ENCODE data around the gene ZNF79.
A peak's percentile ranks its signal among the peaks of the same experiment; 100 is the strongest.

ZNF79 gene

GRCh38 chr9:127421057-127421456, 3.1 kb upstream of the ZNF79 start:
- H3K79me2 ChIP-seq (ENCODE audit: insufficient read depth, low read length): peaks cover 32% of the 10 kb centered on the region
- H3K36me3 ChIP-seq (ENCODE audit: low read length): no peaks in the 10 kb centered on the region
- no peaks in the 10 kb centered on the region for H3K9me3 ChIP-seq (ENCODE audit: insufficient read depth, low read length)
- no peak overlapping the region for H2AFZ ChIP-seq (ENCODE audit: low read depth, low read length, severe bottlenecking)
- H3K4me3 ChIP-seq (ENCODE audit: insufficient read depth, low read length, poor library complexity, severe bottlenecking): no peak overlapping the region
- no peaks in the 10 kb centered on the region for H4K20me1 ChIP-seq (ENCODE audit: low read depth, low read length)
- no peaks in the 10 kb centered on the region for H3K9me2 ChIP-seq (replicated peaks; ENCODE audit: insufficient read depth, low read length)
- no peak for TF ChIP-seq EZH2phosphoT487 (conservative IDR thresholded peaks at IDR 0.05; ENCODE audit: low read length)
- TF ChIP-seq CTCF (IDR thresholded peaks at IDR 0.05; ENCODE audit: insufficient read depth, low read length, poor library complexity, severe bottlenecking): no peak
- no peak overlapping the region for H3K4me2 ChIP-seq (ENCODE audit: low read depth, low read length, poor library complexity, severe bottlenecking)
- no peak overlapping the region for H3K9ac ChIP-seq (ENCODE audit: low read length)
- H3F3A ChIP-seq (ENCODE audit: insufficient read depth): no peaks in the 10 kb centered on the region
- no peaks in the 10 kb centered on the region for H3K27me3 ChIP-seq (ENCODE audit: low read length)
- no peak overlapping the region for H3K27ac ChIP-seq (ENCODE audit: low read depth, low read length)

- Histone ChIP-seq H3F3A (ENCODE audit: insufficient read depth) (no peaks in the 10 kb centered on the region), H3K4me2 (ENCODE audit: low read depth, low read length, poor library complexity, severe bottlenecking) (peak overlapping the region; percentile 84), H3K27me3 (ENCODE audit: low read length) (no peaks in the 10 kb centered on the region), H3K36me3 (ENCODE audit: low read length) (no peaks in the 10 kb centered on the region), H3K9me3 (ENCODE audit: insufficient read depth, low read length) (no peaks in the 10 kb centered on the region), H3K79me2 (ENCODE audit: insufficient read depth, low read length) (peaks cover 39% of the 10 kb centered on the region), H3K9ac (ENCODE audit: low read length) (peak overlapping the region; percentile 93), H2AFZ (ENCODE audit: low read depth, low read length, severe bottlenecking) (no peak overlapping the region), H3K27ac (ENCODE audit: low read depth, low read length) (no peak overlapping the region), H3K4me3 (ENCODE audit: insufficient read depth, low read length, poor library complexity, severe bottlenecking) (no peak overlapping the region), H4K20me1 (ENCODE audit: low read depth, low read length) (no peaks in the 10 kb centered on the region), H3K9me2 (replicated peaks; ENCODE audit: insufficient read depth, low read length) (no peaks in the 10 kb centered on the region)
- TF ChIP-seq EZH2phosphoT487 (conservative IDR thresholded peaks at IDR 0.05; ENCODE audit: low read length) (no peak), CTCF (IDR thresholded peaks at IDR 0.05; ENCODE audit: insufficient read depth, low read length, poor library complexity, severe bottlenecking) (no peak)
Observed at GRCh38 chr9:127422133-127422782, 1.9 kb upstream of the ZNF79 start.

GRCh38 chr9:127422787-127423186, 1.4 kb upstream of the ZNF79 start:
- no peaks in the 10 kb centered on the region for H3K9me3 ChIP-seq (ENCODE audit: insufficient read depth, low read length)
- H3K9ac ChIP-seq (ENCODE audit: low read length): peak overlapping the region; percentile 93
- no peaks in the 10 kb centered on the region for H3K27me3 ChIP-seq (ENCODE audit: low read length)
- no peaks in the 10 kb centered on the region for H3F3A ChIP-seq (ENCODE audit: insufficient read depth)
- no peaks in the 10 kb centered on the region for H4K20me1 ChIP-seq (ENCODE audit: low read depth, low read length)
- peaks cover 39% of the 10 kb centered on the region for H3K79me2 ChIP-seq (ENCODE audit: insufficient read depth, low read length)
- no peak overlapping the region for H3K27ac ChIP-seq (ENCODE audit: low read depth, low read length)
- peak overlapping the region; percentile 84 for H3K4me2 ChIP-seq (ENCODE audit: low read depth, low read length, poor library complexity, severe bottlenecking)
- TF ChIP-seq EZH2phosphoT487 (conservative IDR thresholded peaks at IDR 0.05; ENCODE audit: low read length) (no peak), CTCF (IDR thresholded peaks at IDR 0.05; ENCODE audit: insufficient read depth, low read length, poor library complexity, severe bottlenecking) (no peak)
- H3K4me3 ChIP-seq (ENCODE audit: insufficient read depth, low read length, poor library complexity, severe bottlenecking): peak overlapping the region; percentile 64
- H3K9me2 ChIP-seq (replicated peaks; ENCODE audit: insufficient read depth, low read length): no peaks in the 10 kb centered on the region
- H3K36me3 ChIP-seq (ENCODE audit: low read length): no peaks in the 10 kb centered on the region
- no peak overlapping the region for H2AFZ ChIP-seq (ENCODE audit: low read depth, low read length, severe bottlenecking)
